CD1c-positive myeloid dendritic cell (primary cell): ENCODE measurements around the gene HEYL.
A peak's percentile ranks its signal among the peaks of the same experiment; 100 is the strongest.

Experiments
- DNase-seq: peaks from one replicate; pipeline ENCODE4 v3.0.0-alpha.2; 2016; ENCODE audit errors: extremely low spot score

The HEYL gene

DNA sequence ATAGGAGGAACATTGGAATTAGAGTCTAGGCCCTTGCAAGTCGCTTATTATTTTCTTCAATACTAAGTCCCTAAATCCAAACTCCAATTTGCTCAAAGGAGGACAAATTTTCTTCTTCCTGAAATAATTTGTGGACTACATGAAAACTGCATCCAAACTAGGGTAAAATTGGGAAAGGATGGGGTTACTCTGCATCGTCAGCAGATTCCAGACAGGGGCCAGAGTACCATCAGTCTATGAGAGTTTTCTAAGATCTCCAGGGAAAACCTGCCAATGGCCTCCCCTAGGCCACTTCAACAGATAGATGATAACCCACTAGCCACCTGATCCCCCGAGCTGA lies 508 bp downstream of the HEYL start:
- DNase-seq = no peak

GRCh38 chr1:39637361-39637760 lies 2.1 kb downstream of the HEYL start:
- DNase-seq = no peak

GRCh38 chr1:39635871-39636210 lies 3.6 kb downstream of the HEYL start:
- no peak for DNase-seq

GRCh38 chr1:39635205-39635870 lies 4.1 kb downstream of the HEYL start:
- no peak for DNase-seq

DNA sequence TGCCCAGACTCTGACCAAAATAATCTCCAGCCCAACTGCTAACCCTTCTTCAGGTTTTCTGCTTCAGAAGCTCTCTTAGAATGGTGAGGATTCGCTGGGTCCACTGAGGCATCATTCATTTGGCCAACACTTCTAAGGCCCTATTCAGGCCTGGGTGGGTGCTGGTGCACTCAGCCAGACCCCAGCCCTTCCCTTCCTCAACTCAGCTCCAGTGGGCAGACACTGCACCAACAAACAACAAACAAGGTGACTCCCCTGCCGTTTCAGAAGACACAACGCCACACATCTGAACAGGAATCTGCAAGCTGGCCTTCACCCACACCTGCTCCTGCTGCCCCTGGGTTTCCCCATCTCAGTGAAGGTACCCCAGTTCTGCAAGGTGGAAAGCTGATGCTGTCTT lies 6.0 kb downstream of the HEYL start:
- no peak for DNase-seq

- no peak for DNase-seq
These were observed 6.6 kb downstream of the HEYL start for GRCh38 chr1:39632682-39633417.

DNA sequence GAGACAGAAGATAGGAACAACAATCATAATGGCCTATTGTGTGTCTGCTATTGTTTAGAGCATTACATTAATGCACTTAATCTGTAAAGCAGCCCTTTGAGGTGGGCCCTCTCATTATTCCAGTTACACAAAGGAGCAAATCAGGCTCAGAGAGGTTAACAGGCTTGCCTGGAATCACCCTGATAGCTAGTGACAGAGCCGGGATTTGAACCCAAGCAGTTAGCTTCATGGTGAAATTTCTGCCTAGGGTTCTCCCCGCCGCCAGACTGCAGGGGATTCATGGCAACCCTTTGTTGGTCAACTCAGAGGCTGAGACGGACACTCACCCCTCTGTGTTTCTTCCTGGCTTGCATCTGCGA lies 7.1 kb downstream of the HEYL start:
- no peak for DNase-seq

- no peak for DNase-seq
These were observed 7.8 kb downstream of the HEYL start for GRCh38 chr1:39631361-39632322.

DNA sequence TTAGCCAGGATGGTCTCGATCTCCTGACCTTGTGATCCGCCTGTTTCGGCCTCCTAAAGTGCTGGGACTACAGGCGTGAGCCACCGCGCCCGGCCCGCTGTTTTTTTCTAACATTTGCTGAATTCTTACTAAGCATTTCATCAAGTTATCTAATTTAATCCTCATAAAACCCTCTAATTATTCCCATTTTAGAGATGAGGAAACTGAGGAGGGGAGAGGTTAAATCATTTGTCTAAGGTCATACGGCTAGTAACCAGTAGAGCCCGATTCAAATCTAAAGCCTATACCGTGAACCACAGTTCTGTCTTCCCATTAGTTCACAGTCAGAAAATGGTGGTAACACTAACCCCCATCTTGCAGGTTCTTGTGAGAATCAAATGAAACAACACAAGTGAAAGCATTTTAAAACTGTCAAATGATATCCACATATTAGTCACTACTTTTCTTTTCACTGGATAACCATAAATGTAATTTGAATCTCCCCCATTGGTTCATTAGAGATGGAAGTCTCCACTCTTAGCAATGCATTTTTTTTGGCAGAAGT lies 10.6 kb downstream of the HEYL start:
- no peak for DNase-seq

DNA sequence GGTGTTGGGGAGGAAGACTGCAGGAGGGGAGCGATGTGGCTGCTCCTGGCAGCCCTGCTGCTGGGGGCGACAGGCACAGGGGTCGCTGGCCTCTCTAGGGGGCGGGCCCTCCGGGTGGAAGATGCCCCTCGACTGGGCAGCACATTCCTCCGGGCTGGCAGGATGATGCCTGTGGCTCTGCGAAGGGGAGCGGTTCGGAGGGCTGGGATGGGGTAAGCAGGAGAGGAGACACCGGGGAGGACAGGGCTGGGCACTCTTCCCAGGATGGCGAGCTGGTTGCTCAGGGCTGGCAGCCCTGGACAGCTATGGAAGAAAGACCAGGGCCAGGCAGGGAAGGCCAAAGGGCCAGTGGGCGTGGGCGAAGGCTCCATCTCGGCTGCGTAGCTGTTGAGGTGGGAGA lies 12.8 kb downstream of the HEYL start:
- no peak for DNase-seq

GRCh38 chr1:39625462-39626273 lies 13.8 kb downstream of the HEYL start:
- no peak for DNase-seq

DNA sequence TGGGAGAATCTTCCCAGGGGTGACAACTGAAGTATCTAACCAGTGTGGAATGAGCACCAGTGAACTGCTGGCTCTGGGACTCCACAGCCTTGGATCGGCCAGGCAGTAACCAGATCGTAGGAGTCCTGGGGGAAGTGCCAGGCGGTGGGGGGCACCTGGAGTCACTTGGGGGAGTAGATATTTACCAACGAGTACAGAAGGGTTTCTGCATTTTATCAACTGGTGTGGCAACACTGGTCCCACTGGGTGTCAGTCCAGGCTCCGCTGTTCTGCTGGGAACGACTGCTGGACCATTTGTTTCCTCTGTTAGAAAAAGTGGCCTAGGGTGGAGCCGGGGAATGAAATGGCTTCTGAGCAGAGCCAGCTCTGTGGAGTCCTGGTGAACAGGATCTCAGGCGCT lies 14.4 kb downstream of the HEYL start:
- no peak for DNase-seq

- no peak for DNase-seq
These were observed 16.4 kb downstream of the HEYL start for GRCh38 chr1:39623053-39623452.

GRCh38 chr1:39622427-39622826 lies 17.0 kb downstream of the HEYL start:
- no peak for DNase-seq

- DNase-seq = no peak
These were observed 18.7 kb downstream of the HEYL start for GRCh38 chr1:39620659-39621165.

GRCh38 chr1:39617488-39618049 lies 21.9 kb downstream of the HEYL start:
- DNase-seq = no peak

- no peak for DNase-seq
These were observed 24.3 kb downstream of the HEYL start for GRCh38 chr1:39615086-39615673.

DNA sequence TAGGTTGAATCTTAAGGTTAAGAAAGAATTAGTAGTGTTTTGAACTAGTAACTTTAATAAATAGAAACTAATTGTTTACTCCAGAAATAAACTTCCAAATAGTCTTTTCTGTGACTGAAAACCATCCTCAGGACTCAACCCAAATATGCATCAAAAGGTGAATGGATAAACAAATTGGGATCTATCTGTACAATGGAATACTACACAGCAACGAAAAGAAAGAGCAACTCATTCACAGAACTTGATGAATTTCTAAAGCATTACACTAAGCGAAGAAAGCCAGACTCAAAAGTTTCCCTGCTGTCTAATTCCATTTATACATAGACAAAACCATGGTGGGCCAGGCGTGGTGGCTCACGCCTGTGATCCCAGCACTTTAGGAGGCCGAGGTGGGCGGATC lies 25.0 kb downstream of the HEYL start:
- DNase-seq = no peak

DNA sequence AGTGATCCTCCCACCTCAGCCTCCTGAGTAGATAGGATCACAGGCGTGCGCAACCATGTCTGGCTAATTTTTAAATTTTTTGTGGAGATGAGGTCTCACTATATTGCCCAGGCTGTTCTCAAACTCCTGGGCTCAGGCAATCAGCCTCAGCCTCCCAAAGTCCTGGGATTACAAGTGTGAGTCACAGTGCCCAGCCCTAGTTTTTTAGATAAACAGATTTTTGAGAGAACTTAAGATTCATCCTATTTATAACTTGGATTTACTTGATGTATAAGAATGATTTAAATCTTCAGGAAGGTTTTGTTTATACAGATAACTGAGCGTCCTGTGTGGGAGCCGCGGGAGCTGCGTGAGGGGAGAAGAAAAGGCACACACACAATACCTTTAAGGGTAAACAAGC lies 26.2 kb downstream of the HEYL start:
- no peak for DNase-seq

- DNase-seq = peak; percentile 46
These were observed 29.7 kb downstream of the HEYL start for GRCh38 chr1:39609618-39610331.
